Neural progenitor cell (in vitro differentiated cells): ENCODE results near the gene LHFPL2.

Experiments
- EZH2 ChIP-seq: fragments of 200-600 bp; sonication (generic); IDR thresholded peaks from 2 replicates; pipeline ENCODE4 v1.6.1; 2017; ENCODE audit warnings: antibody characterized with exemption, mild to moderate bottlenecking, moderate library complexity
- EZH2phosphoT487 ChIP-seq: fragments of 200-600 bp; sonication (generic); IDR thresholded peaks from 2 replicates; pipeline ENCODE4 v1.6.1; 2017; ENCODE audit warnings: antibody characterized with exemption
- TF ChIP-seq, protein P1 (sequence below): fragments of 200-600 bp; sonication (generic); IDR thresholded peaks from 2 replicates; pipeline ENCODE4 v1.5.1; 2017; ENCODE audit warnings: antibody characterized with exemption, mild to moderate bottlenecking

DNA sequence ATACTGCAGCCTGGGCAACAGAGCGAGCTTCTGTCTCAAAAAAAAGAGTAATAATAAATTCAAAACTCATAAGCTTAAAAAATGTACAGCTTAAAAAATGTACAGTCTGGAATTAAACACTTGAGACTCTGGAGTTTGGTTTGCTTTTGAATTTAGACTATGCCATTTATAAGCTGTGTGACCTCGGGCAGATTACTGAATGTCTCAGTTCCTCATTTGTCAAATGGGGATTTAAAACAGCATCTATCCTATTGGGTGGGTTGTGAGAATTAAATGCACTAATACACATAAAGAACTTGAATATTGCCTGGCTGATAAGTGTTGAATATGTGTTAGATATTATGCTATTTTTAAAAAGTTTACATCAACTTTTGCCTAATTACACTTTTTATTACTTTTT is 189.7 kb downstream of the LHFPL2 start:
- no peak for TF ChIP-seq EZH2
- TF ChIP-seq, protein P1, sequence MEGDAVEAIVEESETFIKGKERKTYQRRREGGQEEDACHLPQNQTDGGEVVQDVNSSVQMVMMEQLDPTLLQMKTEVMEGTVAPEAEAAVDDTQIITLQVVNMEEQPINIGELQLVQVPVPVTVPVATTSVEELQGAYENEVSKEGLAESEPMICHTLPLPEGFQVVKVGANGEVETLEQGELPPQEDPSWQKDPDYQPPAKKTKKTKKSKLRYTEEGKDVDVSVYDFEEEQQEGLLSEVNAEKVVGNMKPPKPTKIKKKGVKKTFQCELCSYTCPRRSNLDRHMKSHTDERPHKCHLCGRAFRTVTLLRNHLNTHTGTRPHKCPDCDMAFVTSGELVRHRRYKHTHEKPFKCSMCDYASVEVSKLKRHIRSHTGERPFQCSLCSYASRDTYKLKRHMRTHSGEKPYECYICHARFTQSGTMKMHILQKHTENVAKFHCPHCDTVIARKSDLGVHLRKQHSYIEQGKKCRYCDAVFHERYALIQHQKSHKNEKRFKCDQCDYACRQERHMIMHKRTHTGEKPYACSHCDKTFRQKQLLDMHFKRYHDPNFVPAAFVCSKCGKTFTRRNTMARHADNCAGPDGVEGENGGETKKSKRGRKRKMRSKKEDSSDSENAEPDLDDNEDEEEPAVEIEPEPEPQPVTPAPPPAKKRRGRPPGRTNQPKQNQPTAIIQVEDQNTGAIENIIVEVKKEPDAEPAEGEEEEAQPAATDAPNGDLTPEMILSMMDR, result no peak
- no peak for TF ChIP-seq EZH2phosphoT487
